Measurements from ENCODE around the gene RFC1.

DNA sequence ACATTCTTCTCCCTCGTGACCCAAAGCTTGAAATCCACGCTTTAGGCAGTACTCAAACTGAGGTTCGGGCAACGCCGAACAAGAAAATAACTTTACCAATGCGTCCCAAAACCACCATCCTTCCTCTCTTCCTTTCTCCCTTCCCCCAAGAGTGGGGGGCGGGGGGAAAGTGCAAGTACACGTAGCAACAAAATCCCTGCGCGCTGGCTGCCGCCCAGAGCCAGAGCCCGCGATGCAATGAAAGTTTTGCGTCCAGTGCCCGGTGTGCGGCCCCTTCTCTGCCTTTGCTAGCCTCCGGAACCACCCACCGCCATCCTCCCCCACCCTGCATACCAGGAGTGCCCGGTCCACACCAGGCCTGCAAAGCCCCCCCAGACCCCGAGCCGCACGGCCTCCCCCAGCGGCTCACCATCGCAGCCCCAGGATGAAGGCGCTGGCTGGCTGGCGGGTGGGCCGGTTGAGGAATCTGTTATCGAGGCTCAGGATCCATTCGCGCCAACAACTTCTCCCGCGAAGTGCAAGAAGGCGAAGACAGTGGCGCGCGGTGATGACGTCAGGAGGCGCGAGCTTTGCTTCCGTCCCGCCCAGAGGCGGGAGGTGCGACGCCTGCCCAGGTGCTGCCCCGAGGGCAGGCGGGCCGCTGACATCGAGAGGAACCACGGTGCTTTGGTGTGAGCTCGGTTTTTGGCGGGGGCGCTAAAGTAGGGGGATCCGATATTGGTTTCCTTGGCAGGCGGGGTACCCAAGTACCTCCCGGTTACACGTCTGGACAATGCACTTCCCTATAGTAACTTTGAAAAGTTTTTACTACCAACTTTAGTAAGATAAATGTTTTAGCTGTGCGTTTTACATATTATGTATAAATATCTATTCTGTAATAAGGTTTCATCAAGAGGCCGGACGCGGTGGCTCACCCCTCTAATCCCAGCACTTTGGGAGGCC, at the start of gene RFC1:
- TF ChIP-seq CTCF (IDR thresholded peaks at IDR 0.05; ENCODE audit: borderline replicate concordance, extremely low read depth, low read length, poor library complexity, severe bottlenecking): no peak
- no peak for TF ChIP-seq EZH2 (IDR thresholded peaks at IDR 0.05; ENCODE audit: borderline replicate concordance, low read depth, low read length, severe bottlenecking)

All from DND-41 (cell line).